GM10266 (cell line): ENCODE data around the gene RASGRF2.

Experiments used
- DNase-seq: peaks from one replicate; pipeline ENCODE4 v3.0.0; 2012; ENCODE audit errors: extremely low spot score
- CTCF ChIP-seq: IDR thresholded peaks from 2 replicates; pipeline ENCODE4 v1.5.1; 2012; ENCODE audit warnings: mild to moderate bottlenecking, low read depth; ENCODE audit not compliant: control insufficient read depth, insufficient read depth; ENCODE audit errors: missing control alignments

RASGRF2 gene

GRCh38 chr5:81171769-81172168, 211.6 kb downstream of the RASGRF2 start:
- no peak for DNase-seq
- no peak for TF ChIP-seq CTCF

GRCh38 chr5:81172710-81173109, 212.5 kb downstream of the RASGRF2 start:
- no peak for TF ChIP-seq CTCF
- no peak for DNase-seq

GRCh38 chr5:81177061-81177460, 216.9 kb downstream of the RASGRF2 start:
- no peak for TF ChIP-seq CTCF

GRCh38 chr5:81179959-81180358, 219.8 kb downstream of the RASGRF2 start:
- DNase-seq = no peak
- no peak for TF ChIP-seq CTCF

More at GRCh38 chr5:81177061-81177460, 216.9 kb downstream of the RASGRF2 start:
- DNase-seq = no peak

- no peak for TF ChIP-seq CTCF
Observed at GRCh38 chr5:81180780-81181460, 220.8 kb downstream of the RASGRF2 start.

GRCh38 chr5:81181576-81182316, 221.6 kb downstream of the RASGRF2 start:
- TF ChIP-seq CTCF = no peak

More at GRCh38 chr5:81180780-81181460, 220.8 kb downstream of the RASGRF2 start:
- DNase-seq = no peak

More at GRCh38 chr5:81181576-81182316, 221.6 kb downstream of the RASGRF2 start:
- DNase-seq = no peak
